ENCODE data around the gene ANO6. TPM values are rescaled to one million over a fixed set of nuclear protein-coding genes. Genes with fewer than 3 reads are reported as not detected.
"Not testable (repeated sequence)": the region's sequence is repeated elsewhere in the genome, so short reads cannot be mapped to it uniquely, and the experiment has no call there.

Gene ANO6
- total RNA-seq, 1 experiment from 2014 or later: 52.7 TPM

- no peak for DNase-seq (ENCODE audit: low read depth)
Observed at GRCh38 chr12:45309836-45310626, 94.1 kb downstream of the ANO6 start.

- no peak for DNase-seq (ENCODE audit: low read depth)
Observed at GRCh38 chr12:45310627-45310968, 94.7 kb downstream of the ANO6 start.

GRCh38 chr12:45312012-45312411, 96.1 kb downstream of the ANO6 start:
- DNase-seq (ENCODE audit: low read depth): no peak

- DNase-seq (ENCODE audit: low read depth): no peak
Observed at GRCh38 chr12:45314770-45315169, 98.9 kb downstream of the ANO6 start.

- DNase-seq (ENCODE audit: low read depth): no peak
Observed at GRCh38 chr12:45315462-45315861, 99.6 kb downstream of the ANO6 start.

- DNase-seq (ENCODE audit: low read depth): not testable (repeated sequence)
Observed at GRCh38 chr12:45317261-45317660, 101.4 kb downstream of the ANO6 start.

- DNase-seq (ENCODE audit: low read depth): no peak
Observed at GRCh38 chr12:45322810-45323209, 106.9 kb downstream of the ANO6 start.

GRCh38 chr12:45324391-45324790, 108.5 kb downstream of the ANO6 start:
- no peak for DNase-seq (ENCODE audit: low read depth)

- no peak for DNase-seq (ENCODE audit: low read depth)
Observed at GRCh38 chr12:45326358-45326975, 110.6 kb downstream of the ANO6 start.

- DNase-seq (ENCODE audit: low read depth): peak; percentile 36
Observed at GRCh38 chr12:45327823-45328383, 112.0 kb downstream of the ANO6 start.

GRCh38 chr12:45329238-45329637, 113.3 kb downstream of the ANO6 start:
- DNase-seq (ENCODE audit: low read depth): no peak

GRCh38 chr12:45329702-45330101, 113.8 kb downstream of the ANO6 start:
- DNase-seq (ENCODE audit: low read depth): no peak

GRCh38 chr12:45331552-45331951, 115.7 kb downstream of the ANO6 start:
- no peak for DNase-seq (ENCODE audit: low read depth)

- no peak for DNase-seq (ENCODE audit: low read depth)
Observed at GRCh38 chr12:45334396-45334795, 118.5 kb downstream of the ANO6 start.

- DNase-seq (ENCODE audit: low read depth): peak; percentile 83
Observed at GRCh38 chr12:45336331-45336730, 120.4 kb downstream of the ANO6 start.

- peak; percentile 77 for DNase-seq (ENCODE audit: low read depth)
Observed at GRCh38 chr12:45336762-45337596, 121.1 kb downstream of the ANO6 start.

- DNase-seq (ENCODE audit: low read depth): no peak
Observed at GRCh38 chr12:45337835-45338234, 121.9 kb downstream of the ANO6 start.

- no peak for DNase-seq (ENCODE audit: low read depth)
Observed at GRCh38 chr12:45338272-45338671, 122.4 kb downstream of the ANO6 start.

GRCh38 chr12:45339035-45339434, 123.1 kb downstream of the ANO6 start:
- no peak for DNase-seq (ENCODE audit: low read depth)

- DNase-seq (ENCODE audit: low read depth): no peak
Observed at GRCh38 chr12:45342171-45342570, 126.3 kb downstream of the ANO6 start.

GRCh38 chr12:45342848-45343247, 127.0 kb downstream of the ANO6 start:
- no peak for DNase-seq (ENCODE audit: low read depth)

All from Daoy (cell line).